NCI-H748 (cell line): Measurements from ENCODE around the gene RBM4B.
"Not testable (repeated sequence)": the region's sequence is repeated elsewhere in the genome, so short reads cannot be mapped to it uniquely, and the experiment has no call there.

Source experiments
- DNase-seq: peaks from one replicate; lab custom pipeline; 2025; ENCODE audit not compliant: unreplicated experiment; lab: John Stamatoyannopoulos, UW

RBM4B gene

GRCh38 chr11:66643745-66644437 is 33.8 kb downstream of the RBM4B start:
- DNase-seq: no peak

GRCh38 chr11:66641834-66642233 is 35.9 kb downstream of the RBM4B start:
- no peak for DNase-seq

GRCh38 chr11:66639814-66640340 is 37.8 kb downstream of the RBM4B start:
- DNase-seq: not testable (repeated sequence)

- peak; percentile 52 for DNase-seq
Measured at GRCh38 chr11:66639066-66639813, 38.4 kb downstream of the RBM4B start.

- DNase-seq: peak; percentile 100
Measured at GRCh38 chr11:66638177-66639065, 39.3 kb downstream of the RBM4B start, which contains the start of gene RBM4. Gene RBM4, plus strand, starts transcription at chr11:66638703. Its CDS starts 1,009 bp downstream, at chr11:66639712.

- peak; percentile 43 for DNase-seq
Measured at GRCh38 chr11:66637557-66638176, 40.0 kb downstream of the RBM4B start.

- no peak for DNase-seq
Measured at GRCh38 chr11:66636411-66636810, 41.3 kb downstream of the RBM4B start.

GRCh38 chr11:66632952-66633351 is 44.7 kb downstream of the RBM4B start:
- no peak for DNase-seq

GRCh38 chr11:66631883-66632282 is 45.8 kb downstream of the RBM4B start:
- no peak for DNase-seq

- no peak for DNase-seq
Measured at GRCh38 chr11:66629356-66629755, 48.3 kb downstream of the RBM4B start.

- DNase-seq: no peak
Measured at GRCh38 chr11:66628061-66628603, 49.6 kb downstream of the RBM4B start.

- DNase-seq: no peak
Measured at GRCh38 chr11:66626926-66627325, 50.8 kb downstream of the RBM4B start.

- DNase-seq: no peak
Measured at GRCh38 chr11:66626382-66626781, 51.3 kb downstream of the RBM4B start.

GRCh38 chr11:66625752-66626149 is 51.9 kb downstream of the RBM4B start:
- DNase-seq: no peak

- DNase-seq: no peak
Measured at GRCh38 chr11:66625041-66625751, 52.5 kb downstream of the RBM4B start.

GRCh38 chr11:66624450-66624849 is 53.2 kb downstream of the RBM4B start:
- DNase-seq: no peak

- DNase-seq: peak; percentile 21
Measured at GRCh38 chr11:66619080-66619554, 58.6 kb downstream of the RBM4B start.

- DNase-seq: peak; percentile 82
Measured at GRCh38 chr11:66617155-66617834, 60.4 kb downstream of the RBM4B start.
